ENCODE data around the gene ALDH1L1.

DNA sequence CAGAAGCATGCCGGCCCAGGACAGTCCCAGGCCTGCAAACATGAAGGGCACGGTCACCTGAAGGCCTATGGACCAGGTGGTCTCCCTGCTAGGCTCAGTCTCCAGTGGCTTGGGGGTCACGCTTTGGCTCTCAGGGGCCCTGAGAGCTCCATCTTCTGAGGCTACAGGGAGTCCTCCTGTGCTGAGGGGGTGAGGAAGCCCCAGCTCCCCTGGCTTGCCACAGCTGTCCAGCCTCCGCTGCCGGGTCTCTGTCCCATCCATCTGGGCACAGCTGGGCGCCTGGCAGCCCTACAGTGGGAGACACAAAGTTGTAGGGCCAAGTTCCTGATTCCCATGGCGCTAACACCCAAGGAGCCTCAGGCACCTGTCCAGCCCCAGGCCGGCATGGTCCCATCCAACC, 112.4 kb downstream of the ALDH1L1 start:
- TF ChIP-seq ZFP30 (CRISPR knock-in tag; IDR thresholded peaks at IDR 0.05) = no peak
- TF ChIP-seq PPARA (CRISPR knock-in tag; IDR thresholded peaks at IDR 0.05; ENCODE audit: borderline replicate concordance) = no peak
- no peak for TF ChIP-seq CSRNP3 (CRISPR knock-in tag; IDR thresholded peaks at IDR 0.05)
- no peak for TF ChIP-seq RARB (CRISPR knock-in tag; IDR thresholded peaks at IDR 0.05)
- no peak for TF ChIP-seq ESRRG (CRISPR knock-in tag; IDR thresholded peaks at IDR 0.05)
- TF ChIP-seq ZC3H10 (CRISPR knock-in tag; IDR thresholded peaks at IDR 0.05) = no peak
- TF ChIP-seq ARNTL (CRISPR knock-in tag; IDR thresholded peaks at IDR 0.05; ENCODE audit: borderline replicate concordance, low read depth) = no peak
- no peak for TF ChIP-seq SNAI2 (CRISPR knock-in tag; IDR thresholded peaks at IDR 0.05)
- no peak for TF ChIP-seq ZNF70 (CRISPR knock-in tag; IDR thresholded peaks at IDR 0.05)
- TF ChIP-seq ISL1 (CRISPR knock-in tag; IDR thresholded peaks at IDR 0.05) = no peak
- TF ChIP-seq, protein P1, sequence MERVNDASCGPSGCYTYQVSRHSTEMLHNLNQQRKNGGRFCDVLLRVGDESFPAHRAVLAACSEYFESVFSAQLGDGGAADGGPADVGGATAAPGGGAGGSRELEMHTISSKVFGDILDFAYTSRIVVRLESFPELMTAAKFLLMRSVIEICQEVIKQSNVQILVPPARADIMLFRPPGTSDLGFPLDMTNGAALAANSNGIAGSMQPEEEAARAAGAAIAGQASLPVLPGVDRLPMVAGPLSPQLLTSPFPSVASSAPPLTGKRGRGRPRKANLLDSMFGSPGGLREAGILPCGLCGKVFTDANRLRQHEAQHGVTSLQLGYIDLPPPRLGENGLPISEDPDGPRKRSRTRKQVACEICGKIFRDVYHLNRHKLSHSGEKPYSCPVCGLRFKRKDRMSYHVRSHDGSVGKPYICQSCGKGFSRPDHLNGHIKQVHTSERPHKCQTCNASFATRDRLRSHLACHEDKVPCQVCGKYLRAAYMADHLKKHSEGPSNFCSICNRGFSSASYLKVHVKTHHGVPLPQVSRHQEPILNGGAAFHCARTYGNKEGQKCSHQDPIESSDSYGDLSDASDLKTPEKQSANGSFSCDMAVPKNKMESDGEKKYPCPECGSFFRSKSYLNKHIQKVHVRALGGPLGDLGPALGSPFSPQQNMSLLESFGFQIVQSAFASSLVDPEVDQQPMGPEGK (CRISPR knock-in tag; IDR thresholded peaks at IDR 0.05; ENCODE audit: borderline replicate concordance) = no peak
- no peak for TF ChIP-seq TCF4 (CRISPR knock-in tag; IDR thresholded peaks at IDR 0.05; ENCODE audit: borderline replicate concordance)
- TF ChIP-seq, protein P2, sequence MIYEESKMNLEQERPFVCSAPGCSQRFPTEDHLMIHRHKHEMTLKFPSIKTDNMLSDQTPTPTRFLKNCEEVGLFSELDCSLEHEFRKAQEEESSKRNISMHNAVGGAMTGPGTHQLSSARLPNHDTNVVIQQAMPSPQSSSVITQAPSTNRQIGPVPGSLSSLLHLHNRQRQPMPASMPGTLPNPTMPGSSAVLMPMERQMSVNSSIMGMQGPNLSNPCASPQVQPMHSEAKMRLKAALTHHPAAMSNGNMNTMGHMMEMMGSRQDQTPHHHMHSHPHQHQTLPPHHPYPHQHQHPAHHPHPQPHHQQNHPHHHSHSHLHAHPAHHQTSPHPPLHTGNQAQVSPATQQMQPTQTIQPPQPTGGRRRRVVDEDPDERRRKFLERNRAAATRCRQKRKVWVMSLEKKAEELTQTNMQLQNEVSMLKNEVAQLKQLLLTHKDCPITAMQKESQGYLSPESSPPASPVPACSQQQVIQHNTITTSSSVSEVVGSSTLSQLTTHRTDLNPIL (CRISPR knock-in tag; IDR thresholded peaks at IDR 0.05; ENCODE audit: low read depth) = no peak

Data from SK-N-SH treated with all-trans-retinoic acid at 6 μM for 48 hours (cell line).